Measurements from ENCODE around the gene HTR3B. TPM values are rescaled to one million over a fixed set of nuclear protein-coding genes. Genes with fewer than 3 reads are reported as not detected.

HTR3B gene
- total RNA-seq, 2 donors from 2014 or later, result not detected

- peak; percentile 35 for TF ChIP-seq CTCF (conservative IDR thresholded peaks at IDR 0.05)
- DNase-seq, result peak; percentile 98
- Histone ChIP-seq H3K4me3 (ENCODE audit: low read length) (peak within 1 kb of the TSS; percentile 96), H3K36me3 (ENCODE audit: control insufficient read depth, insufficient read depth, low read length) (peaks cover 4% of the 10 kb centered on the region), H3K27me3 (ENCODE audit: control insufficient read depth, insufficient read depth, low read length, poor library complexity, severe bottlenecking) (no peaks in the 10 kb centered on the region), H3K4me1 (ENCODE audit: control insufficient read depth, insufficient read depth, low read length) (peaks cover 7% of the 10 kb centered on the region), H3K27ac (ENCODE audit: low read depth, low read length) (peak within 1 kb of the TSS; percentile 93), H3K9me3 (ENCODE audit: control insufficient read depth, low read length) (no peaks in the 10 kb centered on the region), H3K9ac (ENCODE audit: extremely low read depth, low read length, poor library complexity, severe bottlenecking) (peak within 1 kb of the TSS; percentile 86)
- WGBS, 2 experiments (ENCODE audit: insufficient coverage in 1 of 2, insufficient read length in 1 of 2), result 0% methylated on average over 34 to 95 of the region's 95 CpGs
- peak within 1 kb of the TSS; percentile 83 for H3K4me3 Mint-ChIP-seq
- H3K27me3 Mint-ChIP-seq (ENCODE audit: insufficient read depth), result no peaks in the 10 kb centered on the region
- H3K9me3 Mint-ChIP-seq, result peaks cover 8% of the 10 kb centered on the region
- peak within 1 kb of the TSS; percentile 99 for H3K27ac Mint-ChIP-seq
- peaks cover 24% of the 10 kb centered on the region for H3K4me1 Mint-ChIP-seq
- H3K36me3 Mint-ChIP-seq (ENCODE audit: low read depth), result peaks cover 16% of the 10 kb centered on the region
These were observed 29.1 kb upstream of the HTR3B start, which contains the start of gene USP28 for GRCh38 chr11:113875234-113876073. Gene USP28, minus strand, starts transcription at chr11:113875572. Its CDS starts 71 bp downstream, at chr11:113875501.

GRCh38 chr11:113876074-113876797 is 28.4 kb upstream of the HTR3B start:
- peaks cover 10% of the 10 kb centered on the region for H3K36me3 Mint-ChIP-seq (ENCODE audit: low read depth)
- Histone ChIP-seq H3K36me3 (ENCODE audit: control insufficient read depth, insufficient read depth, low read length) (no peaks in the 10 kb centered on the region), H3K4me3 (ENCODE audit: low read length) (peak overlapping the region; percentile 91), H3K9me3 (ENCODE audit: control insufficient read depth, low read length) (no peaks in the 10 kb centered on the region), H3K27ac (ENCODE audit: low read depth, low read length) (peak overlapping the region; percentile 93), H3K4me1 (ENCODE audit: control insufficient read depth, insufficient read depth, low read length) (peaks cover 7% of the 10 kb centered on the region), H3K27me3 (ENCODE audit: control insufficient read depth, insufficient read depth, low read length, poor library complexity, severe bottlenecking) (no peaks in the 10 kb centered on the region), H3K9ac (ENCODE audit: extremely low read depth, low read length, poor library complexity, severe bottlenecking) (peak overlapping the region; percentile 79)
- peaks cover 24% of the 10 kb centered on the region for H3K4me1 Mint-ChIP-seq
- H3K9me3 Mint-ChIP-seq, result peaks cover 8% of the 10 kb centered on the region
- H3K27me3 Mint-ChIP-seq (ENCODE audit: insufficient read depth), result no peaks in the 10 kb centered on the region
- TF ChIP-seq CTCF (conservative IDR thresholded peaks at IDR 0.05), result no peak
- peak overlapping the region; percentile 99 for H3K27ac Mint-ChIP-seq
- peak overlapping the region; percentile 83 for H3K4me3 Mint-ChIP-seq
- DNase-seq, result peak; percentile 49
- WGBS, 2 experiments (ENCODE audit: insufficient coverage in 1 of 2, insufficient read length in 1 of 2), result 85 to 87% methylated on average over 22 to 24 of the region's 24 CpGs

- no peak overlapping the region for H3K9ac ChIP-seq (ENCODE audit: extremely low read depth, low read length, poor library complexity, severe bottlenecking)
- H3K27ac ChIP-seq (ENCODE audit: low read depth, low read length), result no peak overlapping the region
- H3K36me3 ChIP-seq (ENCODE audit: control insufficient read depth, insufficient read depth, low read length), result no peaks in the 10 kb centered on the region
- Mint-ChIP-seq H3K4me1 (peaks cover 24% of the 10 kb centered on the region), H3K36me3 (ENCODE audit: low read depth) (peaks cover 4% of the 10 kb centered on the region), H3K9me3 (peaks cover 8% of the 10 kb centered on the region), H3K27ac (peak overlapping the region; percentile 80), H3K27me3 (ENCODE audit: insufficient read depth) (no peaks in the 10 kb centered on the region), H3K4me3 (peak overlapping the region; percentile 83)
- peaks cover 4% of the 10 kb centered on the region for H3K4me1 ChIP-seq (ENCODE audit: control insufficient read depth, insufficient read depth, low read length)
- no peaks in the 10 kb centered on the region for H3K27me3 ChIP-seq (ENCODE audit: control insufficient read depth, insufficient read depth, low read length, poor library complexity, severe bottlenecking)
- 94 to 99% methylated on average over 7 to 8 of the region's 8 CpGs for WGBS, 2 experiments (ENCODE audit: insufficient coverage in 1 of 2, insufficient read length in 1 of 2)
- DNase-seq, result peak; percentile 30
- peak overlapping the region; percentile 91 for H3K4me3 ChIP-seq (ENCODE audit: low read length)
- H3K9me3 ChIP-seq (ENCODE audit: control insufficient read depth, low read length), result no peaks in the 10 kb centered on the region
- no peak for TF ChIP-seq CTCF (conservative IDR thresholded peaks at IDR 0.05)
These were observed 27.6 kb upstream of the HTR3B start for GRCh38 chr11:113876798-113877669.

All from endodermal cell (in vitro differentiated cells).